Forelimb muscle (tissue), 1 donor: Measurements from ENCODE around the gene SORL1. TPM values are rescaled to one million over a fixed set of nuclear protein-coding genes. Genes with fewer than 3 reads are reported as not detected.
"Not testable (repeated sequence)": the region's sequence is repeated elsewhere in the genome, so short reads cannot be mapped to it uniquely, and the experiment has no call there.

ENCODE experiments used
- DNase-seq: peaks from one replicate; pipeline ENCODE4 v3.0.0-alpha.2; 2013; ENCODE audit warnings: low read depth
- polyA plus RNA-seq: library from polyadenylated mRNA; unstranded; fragments of 120-200 nt; gene quantifications from one replicate; pipeline ENCODE4 v1.2.1, GENCODE V29; 2013; ENCODE audit not compliant: insufficient read length

SORL1 gene
- polyA plus RNA-seq, 1 donor, result 1.9 TPM

GRCh38 chr11:121478226-121478894, 26.2 kb downstream of the SORL1 start:
- DNase-seq, result no peak

DNA sequence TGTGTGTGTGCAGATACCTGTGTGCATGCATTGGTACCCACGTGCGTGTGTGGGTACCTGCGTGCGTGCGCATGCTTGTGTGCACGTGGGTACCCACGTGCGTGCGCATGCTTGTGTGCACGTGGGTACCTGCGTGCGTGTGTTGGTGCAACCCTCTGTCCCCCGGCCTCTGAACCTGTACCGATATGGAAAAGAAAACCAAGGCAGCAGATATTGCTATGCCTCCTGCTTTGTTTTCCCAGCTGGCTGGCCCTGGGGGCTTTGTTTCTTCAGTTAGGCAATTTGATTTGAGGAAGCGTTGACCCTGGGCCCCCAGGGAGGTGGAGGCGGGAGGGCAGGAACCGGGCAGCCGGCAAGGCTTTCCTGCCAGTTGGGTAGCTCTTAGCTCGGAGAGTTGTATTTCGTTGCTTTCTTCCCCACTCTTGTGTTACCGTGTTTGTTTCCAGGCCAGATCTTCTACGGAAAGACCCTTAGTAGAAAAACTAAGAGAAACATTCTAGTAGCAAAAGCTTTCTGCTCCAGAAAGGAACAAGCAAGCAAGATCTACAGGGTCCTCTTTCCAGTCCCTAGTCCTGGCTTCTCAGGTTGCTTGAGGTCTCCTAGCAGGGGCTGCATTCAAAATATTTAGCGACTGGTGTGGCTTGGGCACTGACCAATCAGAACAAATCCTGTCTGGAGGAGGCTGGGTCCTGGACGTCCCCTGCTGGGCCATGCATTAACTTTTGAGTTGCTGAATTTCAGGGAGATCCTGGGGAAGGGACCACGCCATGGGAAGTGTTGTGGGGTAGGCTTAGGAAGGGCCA, 27.0 kb downstream of the SORL1 start:
- DNase-seq, result no peak

GRCh38 chr11:121479698-121480238, 27.7 kb downstream of the SORL1 start:
- DNase-seq, result no peak

DNA sequence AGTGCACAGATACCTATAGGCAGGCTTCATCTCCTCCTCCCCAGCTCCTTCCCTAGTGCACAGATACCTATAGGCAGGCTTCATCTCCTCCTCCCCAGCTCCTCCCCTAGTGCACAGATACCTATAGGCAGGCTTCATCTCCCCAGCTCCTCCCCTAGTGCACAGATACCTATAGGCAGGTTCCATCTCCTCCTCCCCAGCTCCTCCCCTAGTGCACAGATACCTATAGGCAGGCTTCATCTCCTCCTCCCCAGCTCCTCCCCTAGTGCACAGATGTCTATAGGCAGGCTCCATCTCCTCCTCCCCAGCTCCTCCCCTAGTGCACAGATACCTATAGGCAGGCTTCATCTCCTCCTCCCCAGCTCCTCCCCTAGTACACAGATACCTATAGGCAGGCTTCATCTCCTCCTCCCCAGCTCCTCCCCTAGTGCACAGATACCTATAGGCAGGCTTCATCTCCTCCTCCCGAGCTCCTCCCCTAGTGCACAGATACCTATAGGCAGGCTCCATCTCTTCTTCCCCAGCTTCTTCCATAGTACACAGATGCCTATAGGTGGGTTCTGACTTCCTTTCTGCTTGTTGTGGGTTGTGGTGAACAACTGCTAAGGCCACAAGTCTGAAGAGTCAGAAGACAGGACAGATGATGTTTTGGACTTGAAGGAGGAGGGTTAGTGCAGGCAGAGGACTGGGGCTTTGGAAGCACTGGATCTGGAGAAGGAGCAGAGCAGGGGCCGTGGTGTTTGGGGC, 29.5 kb downstream of the SORL1 start:
- not testable (repeated sequence) for DNase-seq

GRCh38 chr11:121482231-121483129, 30.4 kb downstream of the SORL1 start:
- DNase-seq, result no peak

DNA sequence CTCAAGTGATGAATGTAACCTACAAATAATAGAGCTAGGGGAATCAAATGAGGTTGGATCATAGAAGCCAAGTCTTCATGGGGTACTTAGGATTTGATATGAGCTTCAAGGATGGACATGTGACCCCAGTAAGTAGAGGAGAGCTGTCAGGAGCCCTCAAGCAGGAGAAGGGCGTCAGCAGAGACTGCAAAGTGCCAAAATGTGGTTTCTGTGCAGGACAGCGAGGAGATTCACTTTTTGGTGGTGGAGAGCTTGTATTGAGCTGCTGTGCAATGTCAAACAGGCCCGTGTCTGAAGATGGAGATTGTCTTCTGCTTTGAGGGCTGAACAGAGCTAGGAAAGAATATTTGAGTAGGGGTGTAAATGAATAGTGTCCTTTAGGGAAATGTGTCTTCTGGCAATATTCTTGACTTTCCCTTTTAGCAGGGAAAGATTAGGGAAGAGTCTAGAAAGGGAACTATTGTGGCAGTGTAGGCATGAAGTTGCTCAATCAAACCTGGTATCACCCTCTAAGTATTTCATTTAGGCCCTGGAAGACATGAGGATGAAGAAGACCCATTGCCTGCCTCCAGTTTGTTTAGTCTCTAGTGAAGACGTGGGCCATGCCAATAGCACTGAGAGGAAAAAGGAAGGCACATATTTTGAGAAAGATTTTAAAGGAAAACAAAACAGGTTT, 31.8 kb downstream of the SORL1 start:
- DNase-seq, result no peak

GRCh38 chr11:121485216-121485615, 33.1 kb downstream of the SORL1 start:
- no peak for DNase-seq

DNA sequence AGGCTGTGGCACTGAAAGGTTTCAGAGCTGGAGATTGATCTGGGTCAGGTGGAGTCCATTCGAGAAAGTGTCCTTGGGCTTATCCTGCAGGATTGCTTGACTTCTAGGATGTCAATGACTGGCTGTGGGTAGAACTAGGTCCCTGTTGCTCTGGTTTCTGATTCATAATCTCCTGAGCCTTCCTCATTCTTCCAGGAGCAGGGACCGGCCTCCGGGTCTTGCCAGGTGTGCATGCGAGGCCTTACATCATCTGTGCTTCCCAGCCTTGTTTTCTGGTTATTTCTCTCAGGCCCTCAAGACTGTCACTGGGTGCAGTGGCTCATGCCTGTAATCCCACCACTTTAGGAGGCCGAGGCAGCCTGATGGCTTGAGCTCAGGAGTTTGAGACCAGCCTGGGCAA, 33.9 kb downstream of the SORL1 start:
- no peak for DNase-seq

GRCh38 chr11:121487191-121487590, 35.1 kb downstream of the SORL1 start:
- no peak for DNase-seq

DNA sequence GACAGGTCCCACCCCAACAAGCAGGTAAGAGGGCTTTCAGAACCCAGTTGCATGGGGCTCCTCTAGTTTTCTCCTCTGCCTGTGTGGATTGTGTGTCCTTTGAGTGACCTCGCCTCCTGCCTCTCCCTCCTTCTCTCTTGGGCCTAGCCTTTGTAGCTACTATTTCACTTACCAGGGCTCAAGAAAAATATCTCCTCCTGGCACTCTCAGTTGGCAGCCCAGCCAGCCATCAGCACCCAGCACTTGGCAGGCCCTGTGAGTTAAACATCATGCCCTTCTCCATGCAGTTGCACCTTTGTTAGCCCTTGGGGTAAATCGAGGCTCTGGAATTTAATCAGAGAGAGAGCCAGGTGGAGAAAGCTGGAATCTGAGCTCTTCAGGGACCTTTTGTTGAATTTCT, 36.1 kb downstream of the SORL1 start:
- no peak for DNase-seq

DNA sequence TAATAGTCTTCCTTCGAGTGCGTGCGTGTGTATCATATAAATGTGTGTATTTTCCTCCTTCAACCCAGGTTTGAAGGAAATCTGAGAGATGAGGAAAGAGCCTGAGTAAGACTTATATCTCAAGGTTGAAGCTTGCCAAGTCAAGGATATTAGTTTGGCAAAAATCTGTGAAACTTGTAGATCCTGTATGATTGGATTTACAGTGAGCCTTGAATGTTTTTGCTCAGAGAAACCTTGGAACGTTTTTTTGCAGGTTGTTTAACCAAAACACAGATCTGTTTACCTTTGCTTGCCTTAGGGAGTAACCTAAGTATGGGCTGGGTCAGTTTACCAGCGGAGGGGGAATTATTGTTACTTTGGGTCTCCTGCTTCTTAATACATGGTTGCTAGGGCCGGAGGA, 36.5 kb downstream of the SORL1 start:
- DNase-seq, result no peak

DNA sequence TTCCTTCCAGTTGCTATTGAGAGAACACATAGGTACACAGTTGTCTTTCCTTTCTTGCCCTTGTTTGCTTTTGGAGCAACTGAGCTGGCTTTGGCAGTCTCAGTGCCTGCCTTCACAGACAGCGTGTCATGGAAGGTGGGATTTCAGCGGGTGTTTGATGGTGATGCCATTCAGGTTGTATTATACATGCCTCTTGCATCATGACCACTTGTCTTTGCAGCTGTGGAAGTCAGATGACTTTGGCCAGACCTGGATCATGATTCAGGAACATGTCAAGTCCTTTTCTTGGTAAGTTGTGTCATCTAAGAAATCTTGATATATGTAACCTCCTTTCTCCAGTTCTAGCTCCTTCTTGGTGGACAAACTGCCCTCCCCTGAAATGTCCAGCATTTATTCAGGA, 37.7 kb downstream of the SORL1 start:
- DNase-seq, result no peak

DNA sequence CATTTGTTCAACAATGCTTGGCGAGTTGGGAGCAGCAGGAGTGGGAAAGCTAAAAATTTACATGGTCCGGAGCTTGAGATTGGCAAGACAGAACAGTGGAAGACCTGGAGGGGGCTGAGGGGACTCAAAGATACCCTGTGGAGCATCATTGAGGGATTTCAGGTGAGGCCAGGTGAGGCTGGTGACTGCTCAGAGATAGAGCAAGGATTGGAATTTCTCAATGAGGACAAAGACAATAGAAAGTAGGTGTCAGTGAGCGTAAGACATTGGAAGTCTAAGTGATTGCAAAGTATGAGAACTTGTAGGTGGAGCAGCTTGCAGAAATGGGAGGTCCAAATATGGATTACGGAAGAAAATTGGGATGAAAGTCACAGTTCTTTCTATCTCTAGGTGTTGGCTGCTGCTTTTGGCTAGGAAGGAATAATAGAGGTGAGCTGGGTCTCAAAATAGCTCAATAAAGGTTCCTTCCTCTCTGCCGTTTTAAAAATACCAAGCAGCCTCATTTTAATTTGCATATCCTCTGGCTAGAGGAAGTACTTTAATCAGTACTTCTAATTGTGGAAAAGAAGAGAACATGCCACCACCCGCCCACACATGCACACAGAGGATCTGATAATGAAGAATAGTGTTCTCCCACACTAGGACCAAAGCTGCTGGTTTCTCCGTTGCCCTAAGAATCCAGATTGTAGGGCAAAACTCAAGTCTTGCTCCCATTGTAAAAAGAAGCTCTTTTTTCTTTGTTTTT, 42.4 kb downstream of the SORL1 start:
- no peak for DNase-seq

DNA sequence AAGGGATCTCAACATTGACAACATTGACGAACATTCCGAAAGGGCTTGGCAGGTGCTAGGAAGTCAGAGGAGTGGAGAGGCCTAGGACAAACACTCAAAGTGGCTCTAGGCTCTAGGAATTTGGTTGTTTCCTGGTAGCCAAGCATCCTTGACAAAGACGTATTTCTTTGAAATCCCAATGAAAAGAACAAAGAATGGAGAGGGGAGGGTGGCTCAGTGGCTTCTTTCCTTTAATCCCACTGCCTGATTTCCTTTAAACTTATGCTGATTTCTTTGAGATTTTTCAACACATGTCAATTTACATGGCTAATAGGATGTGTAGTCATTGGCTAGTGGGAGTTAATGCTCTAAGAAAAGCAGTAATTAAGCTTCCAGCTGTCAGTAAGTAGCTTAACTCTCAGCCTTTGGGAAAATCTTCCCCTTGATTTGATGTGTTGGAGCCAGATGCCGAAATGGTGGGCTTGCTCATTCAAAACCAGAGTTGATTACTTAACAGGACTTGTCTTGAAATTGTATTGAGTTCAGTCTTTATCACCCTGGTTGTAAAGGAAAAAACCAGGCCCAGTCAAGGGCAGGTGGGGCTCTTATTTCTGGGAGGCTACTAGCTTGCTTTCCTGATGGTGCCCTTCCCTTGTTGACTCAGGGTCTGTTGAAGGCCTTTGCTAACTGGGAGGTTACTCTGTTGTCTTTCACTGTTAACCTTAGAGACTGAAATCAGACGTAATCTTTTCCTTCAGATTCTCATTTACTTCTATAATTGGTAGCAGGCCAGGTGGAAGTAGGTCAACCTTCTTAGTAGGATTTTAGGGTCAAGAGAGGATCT, 45.3 kb downstream of the SORL1 start:
- no peak for DNase-seq

- no peak for DNase-seq
These were observed 47.3 kb downstream of the SORL1 start for GRCh38 chr11:121499405-121499804.

DNA sequence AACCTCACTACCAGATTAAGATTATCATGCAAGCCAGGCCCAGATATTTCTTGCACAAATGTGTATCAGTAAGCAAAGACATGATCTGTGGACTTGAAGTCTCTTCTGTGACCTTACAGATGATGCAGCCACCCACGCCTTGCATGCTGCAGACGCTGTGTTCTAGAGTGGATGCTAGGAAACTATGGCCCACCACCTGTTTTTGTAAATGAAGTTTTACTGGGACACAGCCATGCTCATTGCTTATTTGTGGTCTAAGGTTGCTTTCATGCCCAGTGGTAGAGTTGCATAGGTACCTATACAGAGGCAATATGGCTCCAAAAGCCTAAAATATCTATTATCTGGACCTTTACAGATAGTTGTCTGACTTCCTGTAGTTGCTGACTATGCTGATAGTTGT, 48.2 kb downstream of the SORL1 start:
- DNase-seq, result no peak

DNA sequence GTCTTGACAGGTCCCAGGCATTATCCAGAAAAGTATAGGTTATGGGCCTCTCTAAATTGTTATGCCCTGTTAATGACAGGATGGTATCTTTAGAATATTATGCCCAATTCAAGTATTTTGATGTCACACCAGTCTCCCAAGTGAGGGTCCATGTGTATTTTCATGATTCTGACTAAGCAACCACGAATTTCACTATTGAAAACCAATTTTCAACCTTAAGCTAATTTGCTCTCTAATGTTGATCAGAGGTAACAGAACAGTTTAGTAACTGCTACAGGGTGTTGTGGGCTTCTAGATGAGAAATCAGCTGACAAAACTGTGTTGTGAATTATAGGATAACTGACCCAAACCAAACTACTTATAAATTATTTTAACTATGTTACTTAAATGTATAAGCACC, 48.6 kb downstream of the SORL1 start:
- DNase-seq, result no peak

GRCh38 chr11:121503051-121503450, 50.9 kb downstream of the SORL1 start:
- DNase-seq, result no peak

DNA sequence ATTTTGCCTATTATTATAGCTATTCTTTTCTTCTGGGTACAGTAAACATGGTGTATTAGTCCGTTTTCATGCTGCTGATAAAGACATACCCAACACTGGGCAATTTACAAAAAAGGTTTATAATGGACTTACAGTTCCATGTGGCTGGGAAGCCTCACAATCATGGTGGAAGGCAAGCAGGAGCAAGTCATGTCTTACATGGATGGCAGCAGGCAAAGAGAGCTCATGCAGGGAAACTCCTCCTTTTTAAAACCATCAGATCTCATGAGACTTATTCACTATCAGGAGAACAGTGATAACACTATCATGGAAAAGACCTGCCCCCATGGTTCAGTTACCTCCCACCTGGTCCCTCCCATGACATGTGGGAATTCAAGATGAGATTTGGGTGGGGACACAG, 54.1 kb downstream of the SORL1 start:
- not testable (repeated sequence) for DNase-seq
